A673 (cell line): Measurements from ENCODE around the gene ELOVL5. TPM values are rescaled to one million over a fixed set of nuclear protein-coding genes. Genes with fewer than 3 reads are reported as not detected.

ENCODE experiments used
- BruUV-seq: library from RNA; stranded (reverse); fragments of 400-500 nt; replicated peaks from 2 replicates; lab custom pipeline; 2021; lab: Mats Ljungman, UMichigan
- CTCF ChIA-PET: fragments of 300-600 bp; sonication (Branson Sonifier 250); formaldehyde crosslinking; loops from one replicate; lab custom pipeline; 2022; ENCODE audit warnings: antibody characterized with exemption; lab: Charles Lee
- POLR2A ChIA-PET: fragments of 300-600 bp; sonication (Branson Sonifier 250); formaldehyde crosslinking; loops from one replicate; lab custom pipeline; 2022; ENCODE audit warnings: antibody characterized with exemption; ENCODE audit not compliant: low non-redundant PET; lab: Charles Lee
- DNase-seq: peaks from one replicate; pipeline ENCODE4 v3.0.0-alpha.2; 2015; ENCODE audit warnings: low spot score
- H3K27ac ChIP-seq: fragments of 200-600 bp; sonication (generic); 2 replicates; pipeline ENCODE4 v1.5.1; 2016; ENCODE audit warnings: mixed run types, low read depth, mild to moderate bottlenecking, mixed read lengths, antibody characterized with exemption, low read length; ENCODE audit not compliant: poor library complexity, severe bottlenecking
- H3K27me3 ChIP-seq: fragments of 200-600 bp; sonication (generic); replicated peaks from 2 replicates; pipeline ENCODE4 v1.6.1; 2017; ENCODE audit warnings: mixed run types, low read depth, mild to moderate bottlenecking, mixed read lengths, antibody characterized with exemption, low read length; ENCODE audit not compliant: insufficient read depth, poor library complexity
- H3K36me3 ChIP-seq: fragments of 200-600 bp; sonication (generic); 2 replicates; pipeline ENCODE4 v1.6.1; 2016; ENCODE audit warnings: mixed run types, mild to moderate bottlenecking, mixed read lengths, antibody characterized with exemption, low read length; ENCODE audit not compliant: insufficient read depth, poor library complexity, severe bottlenecking
- H3K4me1 ChIP-seq: fragments of 200-600 bp; sonication (generic); 2 replicates; pipeline ENCODE4 v1.6.1; 2017; ENCODE audit warnings: mixed run types, mild to moderate bottlenecking, mixed read lengths, antibody characterized with exemption, low read length; ENCODE audit not compliant: insufficient read depth, poor library complexity, severe bottlenecking
- H3K4me3 ChIP-seq: fragments of 200-600 bp; sonication (generic); 2 replicates; pipeline ENCODE4 v1.5.1; 2016; ENCODE audit warnings: low read depth, mixed run types, mild to moderate bottlenecking, mixed read lengths, low read length; ENCODE audit not compliant: poor library complexity, severe bottlenecking
- H3K9me3 ChIP-seq: fragments of 200-600 bp; sonication (generic); 2 replicates; pipeline ENCODE4 v1.6.1; 2016; ENCODE audit warnings: mixed run types, low read depth, mild to moderate bottlenecking, mixed read lengths, antibody characterized with exemption, low read length; ENCODE audit not compliant: poor library complexity, severe bottlenecking
- EZH2 ChIP-seq: fragments of 200-600 bp; sonication (generic); IDR thresholded peaks from 2 replicates; pipeline ENCODE4 v1.6.1; 2017; ENCODE audit warnings: borderline replicate concordance, low read depth, mild to moderate bottlenecking, mixed read lengths, antibody characterized with exemption, low read length; ENCODE audit not compliant: poor library complexity, severe bottlenecking
- intact Hi-C: fragments of 100-400 bp; cut with micrococcal nuclease; formaldehyde crosslinking; loops from one replicate; pipeline ENCODE4 v1.10.0; 2022; ENCODE audit not compliant: unreplicated experiment
- total RNA-seq: library from RNA; stranded (reverse); gene quantifications from 2 replicates; pipeline ENCODE4 v1.2.3, GENCODE V29; 2021
- TF ChIP-seq, protein P1 (sequence below): fragments of 300-800, 200-600 bp; sonication (generic); conservative IDR thresholded peaks from 2 replicates; pipeline ENCODE4 v1.5.1; 2017; ENCODE audit warnings: low read depth, mild to moderate bottlenecking, antibody characterized with exemption, low read length, moderate library complexity, mixed read lengths

The ELOVL5 gene
- total RNA-seq, 1 experiment from 2014 or later = 98.5 TPM

DNA sequence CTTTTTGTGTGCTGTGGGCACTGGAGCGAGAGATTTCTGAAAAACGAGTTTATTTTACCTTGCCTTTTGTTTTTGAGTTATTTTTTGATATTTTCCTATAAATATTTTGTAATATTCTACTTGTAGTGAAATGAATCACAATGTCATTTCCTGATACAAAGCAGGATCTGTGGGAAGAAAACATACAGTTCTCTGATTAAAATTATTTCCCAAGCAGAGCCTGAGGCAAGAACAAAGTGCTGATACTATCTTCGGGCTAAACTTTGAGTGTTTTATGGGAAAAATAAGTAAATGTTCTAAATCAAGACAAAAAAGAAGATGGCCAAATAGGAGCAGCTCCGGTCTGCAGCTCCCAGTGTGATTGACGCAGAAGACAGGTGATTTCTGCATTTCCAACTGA, 33.7 kb upstream of the ELOVL5 start:
- H3K27ac ChIP-seq = no peak overlapping the region
- no peak overlapping the region for H3K4me3 ChIP-seq
- no peak for DNase-seq
- intact Hi-C loops = no loop called here
- H3K27me3 ChIP-seq = no peaks in the 10 kb centered on the region
- BruUV-seq = no TSS peak
- TF ChIP-seq, protein P1, sequence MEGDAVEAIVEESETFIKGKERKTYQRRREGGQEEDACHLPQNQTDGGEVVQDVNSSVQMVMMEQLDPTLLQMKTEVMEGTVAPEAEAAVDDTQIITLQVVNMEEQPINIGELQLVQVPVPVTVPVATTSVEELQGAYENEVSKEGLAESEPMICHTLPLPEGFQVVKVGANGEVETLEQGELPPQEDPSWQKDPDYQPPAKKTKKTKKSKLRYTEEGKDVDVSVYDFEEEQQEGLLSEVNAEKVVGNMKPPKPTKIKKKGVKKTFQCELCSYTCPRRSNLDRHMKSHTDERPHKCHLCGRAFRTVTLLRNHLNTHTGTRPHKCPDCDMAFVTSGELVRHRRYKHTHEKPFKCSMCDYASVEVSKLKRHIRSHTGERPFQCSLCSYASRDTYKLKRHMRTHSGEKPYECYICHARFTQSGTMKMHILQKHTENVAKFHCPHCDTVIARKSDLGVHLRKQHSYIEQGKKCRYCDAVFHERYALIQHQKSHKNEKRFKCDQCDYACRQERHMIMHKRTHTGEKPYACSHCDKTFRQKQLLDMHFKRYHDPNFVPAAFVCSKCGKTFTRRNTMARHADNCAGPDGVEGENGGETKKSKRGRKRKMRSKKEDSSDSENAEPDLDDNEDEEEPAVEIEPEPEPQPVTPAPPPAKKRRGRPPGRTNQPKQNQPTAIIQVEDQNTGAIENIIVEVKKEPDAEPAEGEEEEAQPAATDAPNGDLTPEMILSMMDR = no peak
- no peak for TF ChIP-seq EZH2
- no peaks in the 10 kb centered on the region for H3K9me3 ChIP-seq
- ChIA-PET POLR2A (no interaction called here), CTCF (no interaction called here)
- H3K36me3 ChIP-seq = no peaks in the 10 kb centered on the region
- no peaks in the 10 kb centered on the region for H3K4me1 ChIP-seq

DNA sequence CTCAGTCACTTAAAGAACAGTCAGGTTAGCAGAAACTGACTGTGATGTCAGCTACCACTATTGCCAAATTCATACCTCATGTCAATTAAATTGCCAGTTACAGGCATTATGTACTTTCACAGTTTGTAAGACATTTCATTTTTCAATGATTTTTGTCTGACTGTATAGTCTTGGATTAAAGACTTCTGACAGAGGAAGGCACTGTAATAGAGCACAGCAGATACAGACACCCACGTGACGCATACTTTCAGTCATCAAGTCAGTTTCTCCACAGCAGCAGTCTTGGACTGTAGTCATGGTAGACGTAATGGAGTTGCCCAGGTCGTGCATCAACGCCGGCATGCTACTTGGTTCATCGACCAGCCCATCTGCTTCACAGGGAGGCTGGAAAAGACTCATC, 29.5 kb upstream of the ELOVL5 start:
- Histone ChIP-seq H3K27me3 (peaks cover 3% of the 10 kb centered on the region), H3K36me3 (no peaks in the 10 kb centered on the region), H3K4me1 (no peaks in the 10 kb centered on the region), H3K27ac (no peak overlapping the region), H3K4me3 (no peak overlapping the region), H3K9me3 (no peaks in the 10 kb centered on the region)
- no peak for TF ChIP-seq EZH2
- TF ChIP-seq, protein P1 = no peak
- BruUV-seq = no TSS peak
- POLR2A ChIA-PET = no interaction called here
- CTCF ChIA-PET = no interaction called here
- intact Hi-C loops = no loop called here
- DNase-seq = no peak

DNA sequence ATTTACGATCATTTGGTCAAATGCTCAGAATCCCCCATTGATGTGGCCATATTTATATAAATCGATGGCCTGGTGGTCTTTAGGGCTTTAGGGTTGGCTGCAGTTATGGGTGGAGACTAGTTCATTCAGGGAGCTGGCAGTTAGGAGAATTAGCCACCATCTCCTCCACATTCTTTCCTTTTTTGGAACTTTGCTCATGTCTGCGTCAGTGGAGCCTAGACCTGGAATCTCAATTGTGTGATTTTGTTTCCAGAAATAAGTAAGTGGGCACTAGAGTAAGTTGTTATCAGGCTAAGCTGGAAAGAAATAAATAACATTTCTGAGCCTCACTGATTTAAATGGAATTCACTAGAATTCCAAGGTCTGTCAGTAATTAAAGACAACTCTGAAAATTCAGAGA, 29.0 kb upstream of the ELOVL5 start:
- no peak overlapping the region for H3K4me3 ChIP-seq
- no peaks in the 10 kb centered on the region for H3K36me3 ChIP-seq
- H3K9me3 ChIP-seq = no peaks in the 10 kb centered on the region
- BruUV-seq = no TSS peak
- H3K4me1 ChIP-seq = no peaks in the 10 kb centered on the region
- no peak for DNase-seq
- CTCF ChIA-PET = no interaction called here
- H3K27me3 ChIP-seq = peaks cover 3% of the 10 kb centered on the region
- intact Hi-C loops = no loop called here
- TF ChIP-seq, protein P1 = no peak
- TF ChIP-seq EZH2 = no peak
- POLR2A ChIA-PET = no interaction called here
- no peak overlapping the region for H3K27ac ChIP-seq
